Mesendoderm (in vitro differentiated cells): Measurements from ENCODE around the gene GUK1.

Experiments
- DNase-seq: peaks from one replicate; pipeline ENCODE4 v3.0.0; 2013
- H2AK5ac ChIP-seq: 2 replicates; pipeline ENCODE4 v1.6.1; 2013; ENCODE audit warnings: low read length, inconsistent platforms
- H2BK120ac ChIP-seq: 2 replicates; pipeline ENCODE4 v1.6.1; 2013; ENCODE audit warnings: low read depth, mild to moderate bottlenecking, low read length, moderate library complexity, mixed read lengths
- H2BK15ac ChIP-seq: replicated peaks from 2 replicates; pipeline ENCODE4 v1.6.1; 2013; ENCODE audit warnings: low read depth, mild to moderate bottlenecking, moderate library complexity
- H2BK5ac ChIP-seq: 2 replicates; pipeline ENCODE4 v1.6.1; 2013; ENCODE audit warnings: low read length, inconsistent platforms
- H3K18ac ChIP-seq: 2 replicates; pipeline ENCODE4 v1.6.1; 2013; ENCODE audit warnings: mild to moderate bottlenecking, low read length, mixed read lengths
- H3K23ac ChIP-seq: one replicate; pipeline ENCODE4 v1.6.1; 2013; ENCODE audit warnings: low read length
- H3K27ac ChIP-seq: 2 replicates; pipeline ENCODE4 v1.5.1; 2013; ENCODE audit warnings: low read depth, mild to moderate bottlenecking, inconsistent platforms, low read length, moderate library complexity
- H3K27me3 ChIP-seq: 2 replicates; pipeline ENCODE4 v1.6.1; 2013; ENCODE audit warnings: low read length, control low read depth, mild to moderate bottlenecking, inconsistent platforms; ENCODE audit not compliant: insufficient read depth, poor library complexity
- H3K36me3 ChIP-seq: 2 replicates; pipeline ENCODE4 v1.6.1; 2013; ENCODE audit warnings: low read length, inconsistent platforms; ENCODE audit not compliant: control insufficient read depth, insufficient read depth
- H3K4ac ChIP-seq: one replicate; pipeline ENCODE4 v1.6.1; 2013; ENCODE audit warnings: low read depth, mild to moderate bottlenecking, low read length, moderate library complexity
- H3K4me1 ChIP-seq: 2 replicates; pipeline ENCODE4 v1.6.1; 2013; ENCODE audit warnings: low read depth, low read length, inconsistent platforms; ENCODE audit not compliant: control insufficient read depth
- H3K4me2 ChIP-seq: 2 replicates; pipeline ENCODE4 v1.6.1; 2013; ENCODE audit warnings: low read length
- H3K4me3 ChIP-seq: 2 replicates; pipeline ENCODE4 v1.5.1; 2013; ENCODE audit warnings: mild to moderate bottlenecking, low read length
- H3K56ac ChIP-seq: one replicate; pipeline ENCODE4 v1.6.1; 2013; ENCODE audit warnings: low read length
- H3K79me1 ChIP-seq: 2 replicates; pipeline ENCODE4 v1.6.1; 2013; ENCODE audit warnings: low read length, inconsistent platforms
- H3K79me2 ChIP-seq: 2 replicates; pipeline ENCODE4 v1.6.1; 2013; ENCODE audit warnings: mild to moderate bottlenecking, low read length; ENCODE audit not compliant: control insufficient read depth, insufficient read depth
- H3K9ac ChIP-seq: 2 replicates; pipeline ENCODE4 v1.6.1; 2013; ENCODE audit warnings: low read length, inconsistent platforms
- H4K5ac ChIP-seq: one replicate; pipeline ENCODE4 v1.6.1; 2013; ENCODE audit warnings: low read length
- H4K8ac ChIP-seq: one replicate; pipeline ENCODE4 v1.6.1; 2013; ENCODE audit warnings: low read depth, mild to moderate bottlenecking, control low read depth, low read length, moderate library complexity
- WGBS: extraction: QIAGEN DNeasy Blood & Tissue Kit; methylation state at CpG from one replicate; pipeline ENCODE4 v1.1.7; 2013; ENCODE audit warnings: low lambda C conversion rate, missing lambda C conversion rate; ENCODE audit not compliant: insufficient coverage; ENCODE audit errors: extremely low coverage; 5-methylcytosine and 5-hydroxymethylcytosine counted together

The GUK1 gene

GRCh38 chr1:228107636-228108035 is 32.4 kb upstream of the GUK1 start:
- H3K79me1 ChIP-seq: peaks cover 10% of the 10 kb centered on the region
- no peaks in the 10 kb centered on the region for H3K27me3 ChIP-seq
- H2BK15ac ChIP-seq: no peak overlapping the region
- no CpG with 5 or more reads among the region's 19 CpGs for WGBS
- H4K8ac ChIP-seq: no peak overlapping the region
- H3K9ac ChIP-seq: no peak overlapping the region
- H3K18ac ChIP-seq: no peak overlapping the region
- no peak for DNase-seq
- H3K4me3 ChIP-seq: no peak overlapping the region
- H3K4me2 ChIP-seq: no peak overlapping the region
- H3K79me2 ChIP-seq: peaks cover 10% of the 10 kb centered on the region
- peaks cover 4% of the 10 kb centered on the region for H3K4me1 ChIP-seq
- no peak overlapping the region for H2AK5ac ChIP-seq
- no peak overlapping the region for H2BK120ac ChIP-seq
- H2BK5ac ChIP-seq: no peak overlapping the region
- no peak overlapping the region for H4K5ac ChIP-seq
- H3K56ac ChIP-seq: no peak overlapping the region
- H3K27ac ChIP-seq: no peak overlapping the region
- no peaks in the 10 kb centered on the region for H3K36me3 ChIP-seq
- no peak overlapping the region for H3K4ac ChIP-seq
- H3K23ac ChIP-seq: no peak overlapping the region

- Histone ChIP-seq H2AK5ac (no peak overlapping the region), H3K4me1 (peaks cover 4% of the 10 kb centered on the region), H2BK15ac (no peak overlapping the region), H3K27ac (no peak overlapping the region), H3K4ac (no peak overlapping the region), H3K27me3 (no peaks in the 10 kb centered on the region), H3K4me2 (peak overlapping the region; percentile 97), H3K9ac (peak overlapping the region; percentile 97), H3K23ac (no peak overlapping the region), H4K5ac (no peak overlapping the region), H4K8ac (no peak overlapping the region), H2BK120ac (no peak overlapping the region), H3K4me3 (peak overlapping the region; percentile 93), H2BK5ac (no peak overlapping the region), H3K79me2 (peaks cover 10% of the 10 kb centered on the region), H3K36me3 (no peaks in the 10 kb centered on the region), H3K18ac (no peak overlapping the region), H3K79me1 (peaks cover 10% of the 10 kb centered on the region), H3K56ac (peak overlapping the region; percentile 99)
- no CpG with 5 or more reads among the region's 11 CpGs for WGBS
- DNase-seq: no peak
Measured at GRCh38 chr1:228108055-228108690, 31.9 kb upstream of the GUK1 start.

GRCh38 chr1:228108742-228109072 is 31.4 kb upstream of the GUK1 start:
- Histone ChIP-seq H4K8ac (no peak overlapping the region), H3K18ac (no peak overlapping the region), H2BK5ac (no peak overlapping the region), H3K79me1 (peaks cover 10% of the 10 kb centered on the region), H3K4me2 (peak overlapping the region; percentile 97), H3K79me2 (peaks cover 10% of the 10 kb centered on the region), H3K4ac (no peak overlapping the region), H3K27ac (no peak overlapping the region), H3K9ac (peak overlapping the region; percentile 97), H3K36me3 (no peaks in the 10 kb centered on the region), H3K56ac (peak overlapping the region; percentile 99), H3K4me1 (peaks cover 4% of the 10 kb centered on the region), H2BK15ac (no peak overlapping the region), H3K23ac (no peak overlapping the region), H2BK120ac (no peak overlapping the region), H3K4me3 (peak overlapping the region; percentile 93), H2AK5ac (no peak overlapping the region), H4K5ac (no peak overlapping the region), H3K27me3 (no peaks in the 10 kb centered on the region)
- DNase-seq: no peak
- WGBS: no CpG with 5 or more reads among the region's 8 CpGs

- WGBS: no CpG with 5 or more reads among the region's 66 CpGs
- Histone ChIP-seq H3K9ac (peak within 1 kb of the TSS; percentile 97), H3K18ac (peak within 1 kb of the TSS; percentile 3), H3K4me1 (peaks cover 3% of the 10 kb centered on the region), H3K79me1 (peaks cover 10% of the 10 kb centered on the region), H3K4me3 (peak within 1 kb of the TSS; percentile 93), H4K8ac (peak within 1 kb of the TSS; percentile 7), H2BK5ac (peak within 1 kb of the TSS; percentile 62), H3K79me2 (peaks cover 10% of the 10 kb centered on the region), H2BK15ac (no peak within 1 kb of the TSS), H3K36me3 (no peaks in the 10 kb centered on the region), H2BK120ac (no peak within 1 kb of the TSS), H3K27me3 (no peaks in the 10 kb centered on the region), H4K5ac (no peak within 1 kb of the TSS), H3K27ac (no peak within 1 kb of the TSS), H3K4me2 (peak within 1 kb of the TSS; percentile 97), H3K4ac (no peak within 1 kb of the TSS), H3K23ac (no peak within 1 kb of the TSS), H3K56ac (peak within 1 kb of the TSS; percentile 99), H2AK5ac (no peak within 1 kb of the TSS)
- DNase-seq: peak; percentile 97
Measured at GRCh38 chr1:228109073-228109961, 30.8 kb upstream of the GUK1 start, which contains the start of gene MRPL55. TSS of gene MRPL55 (minus strand) at chr1:228109299. CDS start at chr1:228108260, 1,039 bp downstream.

GRCh38 chr1:228109962-228110488 is 30.1 kb upstream of the GUK1 start:
- peak; percentile 45 for DNase-seq
- Histone ChIP-seq H3K56ac (peak overlapping the region; percentile 82), H3K79me2 (peaks cover 10% of the 10 kb centered on the region), H2BK120ac (no peak overlapping the region), H3K23ac (no peak overlapping the region), H3K4me3 (peak overlapping the region; percentile 34), H3K27ac (no peak overlapping the region), H3K4me2 (peak overlapping the region; percentile 52), H3K4ac (no peak overlapping the region), H3K4me1 (peaks cover 3% of the 10 kb centered on the region), H3K79me1 (peaks cover 10% of the 10 kb centered on the region), H3K27me3 (no peaks in the 10 kb centered on the region), H3K18ac (peak overlapping the region; percentile 3), H4K5ac (no peak overlapping the region), H2BK15ac (no peak overlapping the region), H2BK5ac (no peak overlapping the region), H4K8ac (no peak overlapping the region), H2AK5ac (no peak overlapping the region), H3K36me3 (no peaks in the 10 kb centered on the region), H3K9ac (peak overlapping the region; percentile 57)
- WGBS: no CpG with 5 or more reads among the region's 15 CpGs
